GM19328 (cell line): ENCODE data around the gene HACD2.

Experiments
- ATAC-seq: cut with Tn5 transposase; IDR thresholded peaks from one replicate; pipeline ENCODE4 v1.9.1; 2021; ENCODE audit warnings: mild to moderate bottlenecking, moderate library complexity; ENCODE audit not compliant: unreplicated experiment

HACD2 gene

GRCh38 chr3:123571973-123572365 lies 12.9 kb downstream of the HACD2 start:
- no peak for ATAC-seq

GRCh38 chr3:123571264-123571972 lies 13.4 kb downstream of the HACD2 start:
- ATAC-seq, result no peak

- no peak for ATAC-seq
Observed at GRCh38 chr3:123568875-123569274, 16.0 kb downstream of the HACD2 start.

- no peak for ATAC-seq
Observed at GRCh38 chr3:123568034-123568433, 16.8 kb downstream of the HACD2 start.

- no peak for ATAC-seq
Observed at GRCh38 chr3:123564056-123564455, 20.8 kb downstream of the HACD2 start.

- ATAC-seq, result no peak
Observed at GRCh38 chr3:123562547-123562946, 22.3 kb downstream of the HACD2 start.

GRCh38 chr3:123561188-123561587 lies 23.7 kb downstream of the HACD2 start:
- ATAC-seq, result no peak

GRCh38 chr3:123559040-123559861 lies 25.6 kb downstream of the HACD2 start:
- no peak for ATAC-seq

- no peak for ATAC-seq
Observed at GRCh38 chr3:123553536-123553935, 31.3 kb downstream of the HACD2 start.

- no peak for ATAC-seq
Observed at GRCh38 chr3:123552768-123553167, 32.1 kb downstream of the HACD2 start.

- ATAC-seq, result no peak
Observed at GRCh38 chr3:123552095-123552714, 32.6 kb downstream of the HACD2 start.

GRCh38 chr3:123547881-123548519 lies 36.9 kb downstream of the HACD2 start:
- ATAC-seq, result no peak

- no peak for ATAC-seq
Observed at GRCh38 chr3:123546133-123546755, 38.6 kb downstream of the HACD2 start.

GRCh38 chr3:123543950-123544349 lies 40.9 kb downstream of the HACD2 start:
- ATAC-seq, result no peak

GRCh38 chr3:123540285-123540684 lies 44.6 kb downstream of the HACD2 start:
- no peak for ATAC-seq

GRCh38 chr3:123536153-123536895 lies 48.5 kb downstream of the HACD2 start:
- no peak for ATAC-seq

GRCh38 chr3:123535580-123535979 lies 49.3 kb downstream of the HACD2 start:
- ATAC-seq, result no peak

GRCh38 chr3:123534264-123534663 lies 50.6 kb downstream of the HACD2 start:
- ATAC-seq, result no peak

- ATAC-seq, result no peak
Observed at GRCh38 chr3:123533554-123534159, 51.2 kb downstream of the HACD2 start.

GRCh38 chr3:123528130-123528529 lies 56.7 kb downstream of the HACD2 start:
- ATAC-seq, result no peak
